Endothelial cell of umbilical vein (primary cell): Measurements from ENCODE around the gene ZBTB7B. TPM values are rescaled to one million over a fixed set of nuclear protein-coding genes. Genes with fewer than 3 reads are reported as not detected.

ENCODE experiments used
- BruUV-seq: library from RNA; stranded (reverse); fragments of 400-500 nt; replicated peaks from 2 replicates; lab custom pipeline; 2021; lab: Mats Ljungman, UMichigan
- CTCF ChIA-PET: fragments of 300-600, 350-600 bp; sonication (Branson Sonifier 250); formaldehyde crosslinking; loops from one replicate; lab custom pipeline; 2021; ENCODE audit warnings: antibody characterized with exemption, inconsistent platforms; lab: Charles Lee
- POLR2A ChIA-PET: fragments of 300-600, 350-600 bp; sonication (Branson Sonifier 250); formaldehyde crosslinking; loops from one replicate; lab custom pipeline; 2021; ENCODE audit warnings: antibody characterized with exemption, inconsistent platforms; lab: Charles Lee
- DNase-seq: peaks from one replicate; pipeline ENCODE4 v3.0.0-alpha.2; 2011; ENCODE audit warnings: low read depth, low spot score
- FAIRE-seq: peaks from 2 replicates; lab custom pipeline; 2011; peaks lifted over from hg19 to GRCh38; lab: Jason Lieb, UNC
- H2AFZ ChIP-seq: 2 replicates; pipeline ENCODE4 v1.6.0; 2012; ENCODE audit warnings: low read depth, low read length, control low read depth, inconsistent platforms
- H3K27ac ChIP-seq: 2 replicates; pipeline ENCODE4 v1.5.1; 2011; ENCODE audit warnings: low read depth, mild to moderate bottlenecking, control low read depth, low read length, moderate library complexity; ENCODE audit not compliant: insufficient read depth
- H3K27me3 ChIP-seq, 2 experiments: 2 replicates each; pipeline versions ENCODE4 v1.6.0 to v1.6.1; 2011; ENCODE audit warnings: low read length in 2 of 2, mixed read lengths in 1 of 2; ENCODE audit not compliant: control insufficient read depth in 2 of 2, insufficient read depth in 2 of 2
- H3K36me3 ChIP-seq, 2 experiments: 2 replicates in 1 of 2; 3 replicates in 1 of 2; pipeline ENCODE4 v1.5.1; 2011; ENCODE audit warnings: low read length in 2 of 2, mild to moderate bottlenecking in 1 of 2, moderate library complexity in 1 of 2; ENCODE audit not compliant: control insufficient read depth in 2 of 2, insufficient read depth in 2 of 2; ENCODE audit errors: extremely low read depth in 1 of 2
- H3K4me1 ChIP-seq: 3 replicates; pipeline ENCODE4 v1.5.1; 2011; ENCODE audit warnings: mild to moderate bottlenecking, low read length; ENCODE audit not compliant: control insufficient read depth, insufficient read depth; ENCODE audit errors: extremely low read depth
- H3K4me2 ChIP-seq: 2 replicates; pipeline ENCODE4 v1.6.1; 2011; ENCODE audit warnings: low read length, control low read depth, mixed read lengths; ENCODE audit not compliant: insufficient read depth
- H3K4me3 ChIP-seq, 3 experiments: fragments of 200-600 bp in 1 of 3; sonication (generic), shearing (Covaris generic) in 1 of 3; replicated peaks in 1 of 3; 2 replicates each; pipeline ENCODE4 v1.5.1; 2011 to 2016; ENCODE audit warnings: control low read depth in 3 of 3, low read length in 3 of 3, mild to moderate bottlenecking in 2 of 3, inconsistent platforms in 1 of 3, low read depth in 1 of 3, moderate library complexity in 1 of 3; ENCODE audit not compliant: insufficient read depth in 1 of 3
- H3K79me2 ChIP-seq: 2 replicates; pipeline ENCODE4 v1.6.0; 2012; ENCODE audit warnings: low read length, inconsistent platforms; ENCODE audit not compliant: control insufficient read depth, insufficient read depth
- H3K9ac ChIP-seq: replicated peaks from 2 replicates; pipeline ENCODE3; 2011; ENCODE audit warnings: low read length, control low read depth; ENCODE audit not compliant: insufficient read depth; ENCODE audit errors: extremely low read depth
- H3K9me1 ChIP-seq: replicated peaks from 3 replicates; pipeline ENCODE4 v1.6.0; 2011; ENCODE audit warnings: mild to moderate bottlenecking, low read length; ENCODE audit not compliant: control insufficient read depth, insufficient read depth; ENCODE audit errors: extremely low read depth
- H3K9me3 ChIP-seq: replicated peaks from 2 replicates; pipeline ENCODE4 v1.5.1; 2012; ENCODE audit warnings: low read length, inconsistent platforms; ENCODE audit not compliant: control insufficient read depth, insufficient read depth
- H4K20me1 ChIP-seq: replicated peaks from 2 replicates; pipeline ENCODE3; 2011; ENCODE audit warnings: mild to moderate bottlenecking, low read length; ENCODE audit not compliant: control insufficient read depth, insufficient read depth; ENCODE audit errors: extremely low read depth
- EZH2 ChIP-seq: IDR thresholded peaks from 2 replicates; pipeline ENCODE4 v1.6.1; 2012; ENCODE audit warnings: borderline replicate concordance, low read depth, mild to moderate bottlenecking, moderate library complexity, low read length, inconsistent platforms; ENCODE audit not compliant: severe bottlenecking
- FOS ChIP-seq: IDR thresholded peaks from 2 replicates; pipeline ENCODE4 v1.6.1; 2011; ENCODE audit warnings: mild to moderate bottlenecking, low read length, moderate library complexity, borderline replicate concordance; ENCODE audit not compliant: insufficient read depth
- GATA2 ChIP-seq: IDR thresholded peaks from 2 replicates; pipeline ENCODE4 v1.7.0; 2011; ENCODE audit warnings: low read depth, mild to moderate bottlenecking, moderate library complexity, mixed read lengths, low read length; ENCODE audit not compliant: insufficient read length, insufficient read depth
- JUN ChIP-seq: IDR thresholded peaks from 2 replicates; pipeline ENCODE4 v1.6.1; 2011; ENCODE audit warnings: borderline replicate concordance, low read depth; ENCODE audit not compliant: insufficient read length, insufficient read depth
- MAX ChIP-seq: IDR thresholded peaks from 2 replicates; pipeline ENCODE4 v1.6.1; 2011; ENCODE audit not compliant: insufficient read depth, insufficient read length
- MYC ChIP-seq: IDR thresholded peaks from one replicate; pipeline ENCODE4 v1.6.1; 2011; ENCODE audit warnings: mild to moderate bottlenecking, low read depth, low read length
- POLR2A ChIP-seq: IDR thresholded peaks from 2 replicates; pipeline ENCODE4 v1.6.1; 2012; ENCODE audit warnings: low read depth, mild to moderate bottlenecking, control low read depth, low read length
- POLR2AphosphoS5 ChIP-seq: IDR thresholded peaks from 2 replicates; pipeline ENCODE4 v1.6.1; 2012; ENCODE audit warnings: low read depth, mild to moderate bottlenecking, control low read depth, low read length, moderate library complexity; ENCODE audit not compliant: insufficient read depth
- dilution Hi-C: fragments of 300-500 bp; cut with MboI; formaldehyde crosslinking; loops from one replicate; pipeline ENCODE4 v1.15.0; 2019; ENCODE audit warnings: low sequenced_read_pairs; ENCODE audit not compliant: extremely low pct_ligation_motif_present
- intact Hi-C: fragments of 100-400 bp; cut with micrococcal nuclease; formaldehyde crosslinking; loops from one replicate; pipeline ENCODE4 v1.10.0; 2022
- polyA plus RNA-seq, 4 experiments: library from polyadenylated mRNA; depleted of rRNA in 3 of 4; stranded (reverse) in 3 of 4; unstranded in 1 of 4; fragments of >200 nt; gene quantifications; 2 replicates each; pipeline versions ENCODE4 v1.2.1 to v1.2.3, GENCODE V29; 2011 to 2012; ENCODE audit warnings: missing spikeins in 1 of 4
- total RNA-seq: library from RNA; stranded (reverse); gene quantifications from 2 replicates; pipeline ENCODE4 v1.2.3, GENCODE V29; 2021
- TF ChIP-seq, protein P1 (sequence below), 2 donors: IDR thresholded peaks; 1 replicate in 1 of 2; 2 replicates in 1 of 2; pipeline ENCODE4 v1.5.1; 2011; ENCODE audit warnings: low read length in 2 of 2, mild to moderate bottlenecking in 2 of 2, moderate library complexity in 2 of 2, control low read depth in 1 of 2, inconsistent platforms in 1 of 2, low read depth in 1 of 2; ENCODE audit not compliant: insufficient read depth in 1 of 2; ENCODE audit errors: extremely low read depth in 1 of 2

The ZBTB7B gene
- total and polyA plus RNA-seq, 2 donors (not counting 3 experiments of a cell fraction or from before 2014, with no cell fraction given), result 20.0 to 26.2 TPM

GRCh38 chr1:155009742-155010141, 7.1 kb downstream of the ZBTB7B start:
- intact Hi-C loops, result no loop called here

More at GRCh38 chr1:155009742-155010141, 7.1 kb downstream of the ZBTB7B start:
- FAIRE-seq (no peak), DNase-seq (no peak)
- dilution Hi-C loops, result no loop called here
- Histone ChIP-seq H3K36me3 (peaks cover 0 to 2% of the 10 kb centered on the region in 2 experiments), H3K27ac (no peak overlapping the region), H3K4me2 (no peak overlapping the region), H3K9me3 (no peaks in the 10 kb centered on the region), H3K4me1 (peaks cover 5% of the 10 kb centered on the region), H3K9ac (no peak overlapping the region), H3K27me3 (no peaks in the 10 kb centered on the region), H4K20me1 (no peaks in the 10 kb centered on the region), H3K4me3 (no peak overlapping the region), H2AFZ (no peak overlapping the region), H3K9me1 (no peaks in the 10 kb centered on the region), H3K79me2 (peaks cover 9% of the 10 kb centered on the region)
- TF ChIP-seq POLR2AphosphoS5 (no peak), JUN (no peak), POLR2A (no peak), GATA2 (no peak), MYC (no peak), MAX (no peak), EZH2 (no peak), FOS (no peak)
- TF ChIP-seq, protein P1, sequence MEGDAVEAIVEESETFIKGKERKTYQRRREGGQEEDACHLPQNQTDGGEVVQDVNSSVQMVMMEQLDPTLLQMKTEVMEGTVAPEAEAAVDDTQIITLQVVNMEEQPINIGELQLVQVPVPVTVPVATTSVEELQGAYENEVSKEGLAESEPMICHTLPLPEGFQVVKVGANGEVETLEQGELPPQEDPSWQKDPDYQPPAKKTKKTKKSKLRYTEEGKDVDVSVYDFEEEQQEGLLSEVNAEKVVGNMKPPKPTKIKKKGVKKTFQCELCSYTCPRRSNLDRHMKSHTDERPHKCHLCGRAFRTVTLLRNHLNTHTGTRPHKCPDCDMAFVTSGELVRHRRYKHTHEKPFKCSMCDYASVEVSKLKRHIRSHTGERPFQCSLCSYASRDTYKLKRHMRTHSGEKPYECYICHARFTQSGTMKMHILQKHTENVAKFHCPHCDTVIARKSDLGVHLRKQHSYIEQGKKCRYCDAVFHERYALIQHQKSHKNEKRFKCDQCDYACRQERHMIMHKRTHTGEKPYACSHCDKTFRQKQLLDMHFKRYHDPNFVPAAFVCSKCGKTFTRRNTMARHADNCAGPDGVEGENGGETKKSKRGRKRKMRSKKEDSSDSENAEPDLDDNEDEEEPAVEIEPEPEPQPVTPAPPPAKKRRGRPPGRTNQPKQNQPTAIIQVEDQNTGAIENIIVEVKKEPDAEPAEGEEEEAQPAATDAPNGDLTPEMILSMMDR (IDR thresholded peaks at IDR 0.05; ENCODE audit: extremely low read depth in 1 of 2, insufficient read depth in 1 of 2, low read depth in 1 of 2, low read length in 2 of 2), result no peak
- CTCF ChIA-PET, result interaction anchor here (4.3 kb wide), 1 partner anchor 8 kb away, joined by 40 read pairs; no protein-coding TSS in a partner anchor
- POLR2A ChIA-PET, result no interaction called here
- no TSS peak for BruUV-seq
